Caki2 (cell line): ENCODE data around the gene CDC20B. TPM values are rescaled to one million over a fixed set of nuclear protein-coding genes. Genes with fewer than 3 reads are reported as not detected.

Experiments
- DNase-seq: peaks from one replicate; pipeline ENCODE4 v3.0.0-alpha.2; 2015; ENCODE audit warnings: low read depth
- in situ Hi-C: cut with HindIII; loops from 2 replicates; pipeline ENCODE4 v1.10.0; 2016; ENCODE audit warnings: low sequenced_read_pairs, low pct_unique_long_range_greater_than_20kb, mixed read lengths
- total RNA-seq: library from RNA; depleted of rRNA; stranded (reverse); fragments of >200 nt; shearing (Covaris generic); gene quantifications from 2 replicates; pipeline ENCODE4 v1.2.3, GENCODE V29; 2014; ENCODE audit warnings: low replicate concordance

CDC20B gene
- total RNA-seq, 1 experiment from 2014 or later, result not detected

DNA sequence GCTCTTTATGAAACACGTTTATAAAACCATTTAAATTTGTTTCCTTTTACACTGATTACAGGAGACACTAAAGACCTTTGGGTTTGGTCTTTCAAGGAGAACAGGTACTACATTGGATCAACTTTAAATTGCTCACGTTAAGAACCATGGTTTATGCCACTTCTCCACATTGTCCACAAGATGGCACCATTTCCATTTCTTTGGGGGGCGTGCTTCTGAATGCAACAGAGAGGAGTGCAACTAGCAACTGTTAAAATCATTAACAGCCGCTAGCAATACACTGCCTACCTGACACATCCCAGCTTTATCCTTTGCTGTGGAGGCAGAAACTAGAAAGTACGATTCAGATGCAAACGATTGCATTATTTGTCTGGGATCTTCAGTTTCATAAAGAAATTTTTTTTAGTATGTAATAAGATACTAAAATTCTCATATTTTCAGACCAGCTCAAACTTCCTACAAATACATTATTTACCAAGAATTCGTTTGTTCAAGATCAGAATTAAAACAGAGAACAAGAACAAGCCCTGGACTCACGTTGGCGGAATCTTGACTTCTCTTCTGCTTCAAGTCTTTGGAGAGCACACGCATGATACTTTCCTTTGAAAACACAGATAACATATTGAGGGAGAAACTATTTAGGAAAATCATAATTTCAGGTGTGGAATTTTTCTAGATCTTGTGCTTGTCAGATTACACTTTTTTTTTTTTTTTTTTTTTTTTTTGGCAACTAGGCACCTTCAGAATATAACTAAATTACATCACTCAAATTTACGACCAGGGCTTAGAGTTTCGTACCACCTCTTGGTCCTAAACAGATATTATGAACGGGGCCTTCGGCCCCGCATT is 702 bp downstream of the CDC20B start:
- in situ Hi-C loops, result loop anchor here (10.0 kb wide), 1 partner anchor 233 kb away; no protein-coding TSS in a partner anchor
- DNase-seq, result peak; percentile 56

DNA sequence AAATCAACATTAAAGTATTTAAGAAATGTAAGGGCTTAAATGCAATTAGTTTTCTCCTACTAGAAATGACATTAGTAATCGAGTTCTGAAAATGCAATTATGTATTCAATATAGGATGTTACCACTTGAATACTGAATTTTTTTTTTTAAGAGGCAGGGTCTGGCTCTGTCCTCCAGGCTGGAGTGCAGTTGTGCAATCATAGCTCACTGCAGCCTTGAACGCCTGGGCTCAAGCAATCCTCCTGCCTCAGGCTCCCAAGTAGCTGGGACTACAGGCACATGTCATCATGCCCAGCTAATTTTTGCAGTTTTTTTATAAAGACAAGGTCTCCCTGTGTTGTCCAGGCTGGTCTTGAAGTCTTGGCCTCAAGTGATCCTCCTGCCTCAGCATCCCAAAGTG is 1.5 kb downstream of the CDC20B start:
- DNase-seq, result no peak
- in situ Hi-C loops, result loop anchor here (10.0 kb wide), 1 partner anchor 233 kb away; no protein-coding TSS in a partner anchor

DNA sequence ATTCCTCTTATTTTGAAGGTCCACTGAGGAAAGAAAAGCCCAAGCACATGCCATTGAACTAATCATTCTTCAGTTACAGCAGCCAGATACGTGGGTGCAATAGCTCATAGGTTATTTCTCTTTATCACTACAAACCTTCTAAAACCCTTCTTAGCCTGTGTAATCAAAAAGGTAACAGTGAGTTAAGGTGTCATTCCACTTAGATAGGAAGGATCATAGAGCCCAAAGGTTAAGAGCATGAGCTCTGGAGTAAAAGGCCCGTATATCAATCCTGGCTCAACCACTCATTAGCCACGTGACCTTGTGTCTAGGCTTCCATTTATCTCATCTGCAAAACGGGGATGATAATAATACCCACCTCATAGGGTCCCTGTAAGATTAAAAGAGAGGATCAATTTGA is 10.3 kb downstream of the CDC20B start:
- in situ Hi-C loops, result no loop called here
- no peak for DNase-seq

DNA sequence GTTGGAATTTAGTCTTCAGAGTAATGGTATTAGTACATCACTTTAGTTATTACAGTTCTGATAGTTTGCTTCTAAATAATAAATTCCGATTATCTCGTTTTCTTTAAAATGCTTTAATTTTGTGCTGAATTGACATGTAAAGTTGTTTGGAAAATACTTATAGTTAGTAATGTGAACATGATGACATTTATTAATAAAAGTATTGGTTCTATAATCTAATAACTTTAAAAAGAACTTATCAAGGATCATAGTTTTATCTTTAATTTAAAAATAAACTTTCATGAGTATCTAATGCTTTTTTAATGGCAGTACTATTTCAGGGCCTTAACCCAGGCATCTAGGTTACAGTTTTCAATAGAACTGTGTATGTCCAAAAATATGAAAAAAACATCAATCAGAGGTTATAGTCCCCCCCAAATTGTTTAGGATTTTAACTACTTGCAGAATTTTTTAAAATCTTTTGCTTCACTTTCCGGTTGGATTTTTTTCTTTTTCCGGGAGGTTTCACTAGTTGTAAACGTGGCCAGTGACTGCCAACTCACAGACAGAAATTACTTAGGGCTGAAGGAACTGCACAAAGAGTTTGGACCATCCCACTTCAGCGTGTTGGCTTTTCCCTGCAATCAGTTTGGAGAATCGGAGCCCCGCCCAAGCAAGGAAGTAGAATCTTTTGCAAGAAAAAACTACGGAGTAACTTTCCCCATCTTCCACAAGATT is 12.3 kb downstream of the CDC20B start:
- peak; percentile 77 for DNase-seq
- in situ Hi-C loops, result no loop called here

DNA sequence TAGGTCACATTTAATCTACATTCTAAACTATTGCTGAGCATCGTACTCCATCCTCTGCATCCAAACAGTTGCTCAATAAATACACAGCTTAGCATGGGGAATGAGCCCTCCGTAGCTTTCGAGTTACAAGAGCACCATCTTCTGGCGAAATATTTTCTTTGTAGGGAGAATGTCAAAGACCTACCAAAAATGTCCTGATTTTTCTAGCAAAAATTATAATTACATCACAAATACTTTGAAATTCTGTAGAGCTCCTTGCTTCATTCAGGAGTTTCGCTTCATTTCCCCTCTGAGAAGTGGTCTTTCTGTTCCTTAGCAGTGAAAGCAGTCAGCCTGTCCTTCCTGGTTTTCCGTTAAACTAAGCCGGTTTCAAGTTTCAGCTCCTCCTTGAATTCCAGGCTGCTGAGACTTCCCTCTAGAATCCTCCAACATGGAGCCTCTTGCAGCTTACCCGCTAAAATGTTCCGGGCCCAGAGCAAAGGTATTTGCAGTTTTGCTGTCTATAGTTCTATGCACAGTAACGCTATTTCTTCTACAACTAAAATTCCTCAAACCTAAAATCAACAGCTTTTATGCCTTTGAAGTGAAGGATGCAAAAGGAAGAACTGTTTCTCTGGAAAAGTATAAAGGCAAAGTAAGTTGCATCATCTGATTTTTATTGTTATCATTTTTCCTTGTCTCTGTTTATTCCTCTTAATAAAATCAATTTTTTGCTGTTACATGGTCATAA is 13.0 kb downstream of the CDC20B start, which contains the start of gene GPX8:
GPX8 (plus strand) TSS at position 409 of the 730 bp plus-strand sequence; CDS start at position 431, 22 bp downstream.
- in situ Hi-C loops, result no loop called here
- peak; percentile 82 for DNase-seq

DNA sequence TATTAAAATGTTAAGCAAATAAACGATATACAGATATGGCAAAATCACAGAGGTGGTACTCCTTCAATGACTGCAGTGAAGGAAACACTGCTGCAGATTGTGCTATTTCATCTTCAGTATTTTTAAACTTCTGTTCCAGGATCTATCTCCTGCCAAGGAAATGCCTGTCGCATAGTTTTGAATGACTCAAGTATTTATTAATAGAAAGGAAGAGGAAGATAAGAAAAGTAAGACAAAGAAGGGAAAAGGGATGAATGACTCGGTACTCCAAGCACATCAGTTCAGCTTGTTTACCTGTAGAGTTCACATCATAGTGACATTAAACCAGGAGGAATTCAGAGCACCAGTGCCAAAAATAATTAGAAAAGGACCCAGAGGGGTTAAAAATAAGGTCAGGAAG is 18.1 kb downstream of the CDC20B start:
- no peak for DNase-seq
- in situ Hi-C loops, result no loop called here

DNA sequence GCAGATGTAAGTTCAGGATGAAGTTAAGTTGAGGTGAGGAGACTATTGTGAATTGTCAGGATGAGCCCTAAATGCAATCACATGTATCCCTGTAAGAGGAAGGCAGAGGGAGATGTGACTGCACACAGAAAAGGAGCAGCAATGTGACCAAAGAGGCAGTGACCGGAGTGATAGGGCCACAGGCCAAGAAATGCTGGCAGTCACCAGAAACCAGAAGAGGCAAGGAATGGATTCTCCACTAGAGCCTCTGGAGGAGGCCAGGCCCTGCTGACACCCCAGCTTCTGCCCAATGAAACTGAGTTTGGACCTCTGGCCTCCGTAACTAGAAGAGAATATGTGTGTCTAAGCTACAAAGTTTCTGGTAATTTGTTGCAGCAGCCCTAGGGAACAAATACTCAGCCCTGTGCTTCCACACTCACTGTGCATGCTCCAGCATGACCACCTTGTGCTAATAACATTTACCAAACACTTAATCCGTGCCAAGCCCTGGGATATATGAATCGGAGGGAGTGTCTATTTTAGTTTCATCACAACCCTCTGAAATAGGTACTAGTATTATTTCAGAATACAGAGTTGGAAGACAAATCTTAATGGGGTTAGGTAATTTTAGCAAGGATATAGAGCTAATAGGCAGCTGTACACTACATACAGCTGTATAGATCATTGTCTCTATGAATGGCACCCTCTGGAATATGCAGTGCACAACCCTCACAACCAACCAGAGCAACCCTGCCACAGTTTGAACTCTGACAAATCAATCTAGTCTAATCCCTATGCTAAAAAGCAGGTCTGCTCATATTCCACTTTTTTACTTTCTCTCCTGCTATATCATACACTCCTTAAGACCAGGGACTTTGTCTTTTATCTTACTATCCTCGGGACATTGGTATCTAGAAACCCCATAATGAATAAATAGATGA is 20.8 kb downstream of the CDC20B start:
- in situ Hi-C loops, result no loop called here
- DNase-seq, result no peak

DNA sequence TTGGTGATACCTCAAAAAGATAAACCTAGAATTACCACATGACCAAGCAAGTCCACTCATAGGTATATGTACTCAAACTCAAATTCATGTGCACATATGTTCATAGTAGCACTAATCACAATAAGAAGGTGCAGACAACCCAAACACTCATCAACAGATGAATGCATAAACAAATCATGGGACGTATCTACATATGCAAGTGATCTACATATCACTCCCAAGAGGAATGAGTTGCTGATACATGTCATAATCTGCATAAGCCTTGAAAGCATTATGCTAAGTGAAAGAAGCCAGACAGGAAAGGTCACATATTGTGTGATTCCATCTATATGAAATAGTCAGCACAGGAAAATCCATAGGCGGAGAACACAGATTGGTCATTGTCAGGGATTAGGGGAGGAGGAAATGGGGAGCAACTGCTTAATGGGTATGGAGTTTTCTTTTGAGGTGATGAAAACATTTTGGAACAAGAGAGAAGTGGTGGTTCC is 23.6 kb downstream of the CDC20B start:
- in situ Hi-C loops, result no loop called here

DNA sequence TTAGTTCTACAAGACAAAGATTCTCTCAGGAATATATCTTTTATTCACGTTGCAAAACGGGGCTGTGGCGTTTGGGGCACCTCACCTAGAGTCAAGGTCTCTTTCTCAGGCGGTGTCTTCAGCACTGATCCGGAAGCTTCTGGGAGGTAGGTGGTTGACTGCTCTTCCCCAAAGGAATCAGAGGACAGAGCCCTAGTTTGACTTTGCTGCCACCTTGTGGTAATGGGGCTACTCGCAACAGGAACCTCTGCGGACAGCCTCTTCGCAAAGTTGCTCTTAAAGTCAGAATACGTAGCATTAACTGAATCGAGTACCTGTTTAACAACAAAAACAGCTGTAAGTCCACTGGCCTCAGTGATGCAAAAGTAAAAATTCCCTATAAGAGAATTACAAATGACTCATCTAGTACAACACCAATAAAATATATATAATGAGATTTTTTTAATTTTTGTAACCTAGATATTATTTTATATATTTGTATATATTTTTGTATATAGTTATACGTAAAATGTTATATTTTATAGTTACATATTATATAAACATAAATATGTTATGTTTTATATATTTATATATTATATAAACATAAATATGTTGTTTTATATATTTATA is 26.3 kb downstream of the CDC20B start:
- in situ Hi-C loops, result no loop called here
- peak; percentile 60 for DNase-seq

More for the DNA sequence above, 23.6 kb downstream of the CDC20B start:
- no peak for DNase-seq

DNA sequence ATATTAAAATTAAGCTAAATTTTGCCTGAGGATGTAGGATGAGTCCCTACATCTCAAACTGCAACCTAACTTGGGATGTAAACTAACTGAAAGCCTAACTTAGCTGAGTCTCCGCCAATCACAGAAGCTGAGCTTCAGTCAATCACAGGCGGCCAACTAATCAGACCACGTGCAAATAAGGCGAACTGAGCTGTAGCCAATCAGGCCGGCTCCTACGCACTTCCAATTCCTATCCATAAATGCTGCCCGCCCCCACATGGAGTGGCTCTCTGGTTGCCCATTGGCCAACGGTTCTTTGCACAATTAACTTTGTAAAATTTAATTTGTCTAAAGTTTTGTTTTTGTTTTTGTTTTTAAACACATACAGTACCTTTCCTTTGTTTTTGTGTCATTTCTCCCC is 26.9 kb downstream of the CDC20B start:
- in situ Hi-C loops, result no loop called here
- DNase-seq, result no peak

DNA sequence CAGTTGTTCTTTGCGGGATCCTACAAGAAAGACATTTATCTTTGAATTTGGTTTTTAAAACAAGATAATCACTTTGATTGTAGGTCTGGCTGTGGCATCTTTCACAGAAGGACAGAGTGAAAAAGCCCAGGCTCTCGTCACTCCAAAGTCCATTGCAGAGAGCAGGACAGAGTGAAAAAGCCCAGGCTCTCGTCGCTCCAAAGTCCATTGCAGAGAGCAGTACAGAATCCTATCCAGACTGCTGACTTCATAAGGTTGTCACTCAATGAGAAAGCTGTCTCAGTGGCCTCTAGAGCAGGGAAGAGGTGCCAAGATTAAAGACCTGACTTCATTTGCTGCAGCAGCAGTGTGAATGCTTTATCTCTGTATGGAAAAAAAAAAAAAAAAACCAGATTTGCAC is 29.4 kb downstream of the CDC20B start:
- DNase-seq, result no peak
- in situ Hi-C loops, result no loop called here

DNA sequence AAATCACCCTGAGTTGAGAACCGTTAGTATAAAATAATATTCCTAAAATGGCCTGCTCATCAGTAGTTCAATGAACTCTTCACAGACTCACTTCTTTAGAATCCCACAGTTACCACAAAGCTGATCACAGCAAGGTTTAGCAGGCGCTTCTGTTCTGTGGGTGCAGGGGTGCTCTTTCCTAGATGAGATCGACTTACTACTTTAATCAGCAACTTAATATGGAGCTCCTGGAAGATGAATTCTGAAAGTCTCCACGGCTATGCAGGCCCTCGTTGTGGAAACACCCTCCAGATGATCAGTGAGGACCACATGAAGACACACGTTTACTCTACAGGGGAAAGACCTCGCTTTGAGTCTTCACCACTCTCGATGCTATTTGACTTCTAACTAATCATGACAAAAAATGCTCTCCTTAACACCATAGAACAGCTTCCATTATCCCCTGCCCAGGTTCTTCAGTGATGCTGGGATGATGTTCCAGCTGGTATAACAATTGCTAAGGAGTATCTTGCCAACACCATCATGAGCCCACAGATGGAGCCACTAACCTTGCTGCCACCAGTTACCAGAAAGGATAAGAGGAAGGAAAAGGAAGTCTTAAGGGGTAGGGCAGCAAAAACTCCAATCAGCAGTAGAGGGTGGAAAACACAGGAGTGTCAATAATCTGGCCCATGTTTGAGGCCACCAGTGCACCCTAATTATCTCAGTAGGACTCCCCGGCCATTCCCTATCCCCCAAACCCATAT is 30.9 kb downstream of the CDC20B start:
- in situ Hi-C loops, result no loop called here
- no peak for DNase-seq

DNA sequence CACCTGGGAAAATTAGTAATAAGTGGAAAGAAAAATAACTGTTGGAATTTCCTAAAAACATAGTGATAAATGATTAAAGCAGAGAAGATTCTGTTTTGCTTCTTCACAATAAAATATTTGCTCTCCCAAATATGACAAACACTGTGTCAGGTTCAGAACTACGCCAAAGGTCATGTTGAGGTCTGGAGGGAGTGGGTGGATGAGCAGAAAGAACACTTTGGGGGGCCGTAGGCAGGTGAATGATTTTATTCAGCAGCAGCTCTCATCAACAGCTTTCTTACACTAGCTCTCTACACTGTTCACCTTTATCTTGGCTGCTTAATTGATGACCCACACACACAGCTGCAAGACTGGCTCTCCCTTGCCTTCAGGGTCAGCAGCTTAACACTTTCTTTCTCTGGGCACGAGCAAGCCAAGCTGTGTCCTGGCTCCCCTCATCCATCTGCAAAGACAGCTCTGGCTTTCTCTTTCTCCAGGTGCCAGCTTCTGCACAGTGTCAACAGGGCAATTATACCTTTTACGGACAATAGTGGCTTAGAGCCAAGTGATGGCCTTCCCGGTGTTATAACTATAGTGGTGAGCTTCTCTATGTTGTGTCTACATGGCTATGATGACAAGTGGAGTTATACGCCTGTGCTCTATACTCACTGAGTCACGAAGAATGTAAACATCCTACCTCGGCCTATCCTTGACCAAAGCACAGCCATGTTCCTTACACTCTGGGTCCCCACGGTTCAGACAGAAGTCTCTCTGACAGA is 31.9 kb downstream of the CDC20B start:
- in situ Hi-C loops, result no loop called here
- no peak for DNase-seq

DNA sequence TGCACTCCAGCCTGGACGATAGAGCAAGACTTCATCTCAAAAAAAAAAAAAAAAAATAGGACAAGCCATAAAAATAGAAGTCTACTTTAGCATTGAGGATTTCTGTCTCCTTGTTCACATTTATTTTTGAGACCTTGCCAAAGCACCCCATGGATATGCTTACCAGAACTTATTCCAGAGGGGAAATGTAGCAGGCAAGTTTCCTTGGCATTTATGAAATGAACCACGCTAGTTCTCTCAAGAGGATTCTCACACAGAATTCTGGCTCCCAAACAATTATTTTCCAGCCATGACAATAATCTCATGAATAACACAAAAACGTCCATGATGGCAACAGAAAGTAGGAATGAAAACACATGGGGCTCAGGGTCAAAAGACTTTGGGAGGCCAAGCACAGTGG is 36.5 kb downstream of the CDC20B start:
- in situ Hi-C loops, result no loop called here
- DNase-seq, result no peak

DNA sequence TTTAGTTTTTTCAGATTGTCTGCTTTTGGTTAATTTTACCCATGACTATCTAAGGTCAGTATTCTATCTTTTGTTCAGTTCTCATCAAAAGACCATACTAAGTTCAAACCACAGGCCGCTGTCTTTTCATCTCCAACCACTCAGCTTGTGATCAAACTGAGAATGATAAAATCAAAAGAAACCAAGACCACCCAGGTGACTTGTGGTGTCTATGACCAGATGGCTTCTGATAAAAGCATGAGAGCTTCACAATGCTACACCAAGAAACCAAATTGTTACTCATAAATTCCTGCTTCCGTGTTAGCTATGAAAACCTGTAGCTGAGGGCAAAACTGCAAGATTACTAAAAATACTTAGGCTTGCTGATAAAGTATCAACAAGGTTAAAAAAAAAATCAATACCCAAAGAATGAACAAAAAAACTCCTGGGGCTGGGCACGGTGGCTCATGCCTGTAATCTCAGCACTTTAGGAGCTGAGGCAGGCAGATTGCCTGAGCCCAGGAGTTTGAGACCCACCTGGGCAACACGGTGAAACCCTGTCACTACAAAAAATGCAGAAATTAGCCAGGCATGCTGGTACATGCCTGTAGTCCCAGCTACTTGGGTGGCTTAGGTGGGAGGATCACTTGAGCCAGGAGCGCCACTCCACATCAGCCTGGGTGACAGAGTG is 38.8 kb downstream of the CDC20B start:
- DNase-seq, result no peak
- in situ Hi-C loops, result no loop called here
